Hematopoietic multipotent progenitor cell treated with erythropoietin and hydrocortisone succinate and interleukin-3 and kit ligand, for 17 days (in vitro differentiated cells): ENCODE data around the gene AURKB.

Experiments
- DNase-seq: peaks from one replicate; pipeline ENCODE4 v3.0.0-alpha.2; 2015; ENCODE audit warnings: low spot score

The AURKB gene

DNA sequence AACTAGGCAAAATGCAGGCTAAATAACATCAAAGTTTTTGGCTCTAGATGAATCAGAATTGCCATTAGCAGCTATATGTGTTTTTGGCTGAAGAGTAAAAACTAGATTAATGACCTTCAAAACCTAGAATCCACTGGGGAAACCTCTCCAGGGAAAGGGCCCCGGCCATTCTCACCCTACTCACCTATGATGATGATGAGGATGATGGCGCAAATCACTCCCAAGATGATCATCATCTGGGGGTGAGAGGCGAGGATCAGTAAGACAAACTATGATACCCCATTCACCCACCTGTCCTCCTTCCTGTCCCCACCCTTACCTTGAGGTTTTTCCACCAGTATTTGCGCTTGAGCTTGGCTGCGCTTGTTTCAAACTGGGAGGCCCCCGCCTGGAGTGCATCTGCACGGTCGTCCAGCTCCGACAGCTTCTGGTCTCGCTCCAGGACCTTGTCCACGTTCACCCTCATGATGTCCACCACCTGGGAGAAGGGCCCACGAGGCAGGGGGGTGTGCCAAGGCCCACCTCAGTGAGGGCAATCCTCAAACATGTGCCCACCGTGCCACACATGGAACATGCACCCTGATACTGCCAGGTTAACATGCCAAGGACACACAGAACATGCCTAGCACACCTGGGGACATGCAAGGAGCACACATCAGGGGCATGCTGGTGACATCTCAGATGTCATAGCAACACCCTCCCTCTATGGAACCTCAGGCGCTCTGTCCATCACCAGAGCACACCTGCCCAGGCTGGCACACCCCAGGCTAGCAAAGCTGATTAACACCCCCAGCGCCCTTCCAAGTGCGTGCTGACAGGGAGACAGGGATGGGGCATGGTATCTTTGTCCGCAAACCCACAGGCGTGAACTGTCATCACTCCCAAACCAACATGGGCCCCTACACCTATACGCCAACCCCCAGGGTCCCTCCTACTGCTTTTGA, 48.8 kb downstream of the AURKB start:
- DNase-seq, result peak; percentile 35

DNA sequence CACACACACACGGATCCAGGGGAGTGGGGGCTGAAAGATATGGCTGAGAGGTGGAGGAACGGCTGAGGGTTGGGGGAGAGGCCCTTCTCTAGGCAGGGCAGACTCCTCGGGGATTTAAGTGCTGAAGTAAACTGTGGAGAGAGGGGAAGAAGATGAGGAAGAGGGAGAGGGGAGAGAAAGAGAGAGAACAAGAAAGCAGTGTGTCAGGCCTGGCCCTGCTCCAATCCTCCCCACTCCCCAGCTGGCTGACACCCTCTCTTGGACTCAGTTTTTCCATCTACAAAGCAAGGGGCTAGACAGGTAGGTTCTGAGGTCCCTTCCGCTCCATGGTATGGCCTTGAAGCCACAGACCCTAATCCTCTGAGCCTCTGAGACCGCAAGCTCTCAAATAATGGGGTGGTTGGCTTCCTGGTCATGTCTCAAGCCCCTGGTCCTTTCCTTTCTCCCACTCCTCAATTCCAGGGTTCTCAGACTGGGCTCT, 49.6 kb downstream of the AURKB start:
- no peak for DNase-seq

DNA sequence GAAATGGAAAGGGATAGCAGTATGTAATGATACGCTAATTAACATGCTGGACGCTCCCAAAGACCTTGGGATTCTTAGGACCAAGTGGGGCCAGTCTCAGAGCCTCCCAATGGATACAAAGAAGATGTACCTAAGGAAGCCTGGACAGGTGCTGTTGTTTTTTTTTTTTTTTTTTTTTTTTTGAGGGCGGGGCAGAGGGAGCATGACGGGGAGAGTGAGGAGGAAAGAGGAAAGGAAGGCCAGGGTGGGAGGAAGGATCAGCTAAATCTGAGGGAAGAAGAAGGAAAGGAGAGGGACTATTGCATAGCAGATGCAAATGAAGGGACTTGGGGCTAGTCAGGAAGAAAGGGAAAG, 50.2 kb downstream of the AURKB start:
- no peak for DNase-seq

DNA sequence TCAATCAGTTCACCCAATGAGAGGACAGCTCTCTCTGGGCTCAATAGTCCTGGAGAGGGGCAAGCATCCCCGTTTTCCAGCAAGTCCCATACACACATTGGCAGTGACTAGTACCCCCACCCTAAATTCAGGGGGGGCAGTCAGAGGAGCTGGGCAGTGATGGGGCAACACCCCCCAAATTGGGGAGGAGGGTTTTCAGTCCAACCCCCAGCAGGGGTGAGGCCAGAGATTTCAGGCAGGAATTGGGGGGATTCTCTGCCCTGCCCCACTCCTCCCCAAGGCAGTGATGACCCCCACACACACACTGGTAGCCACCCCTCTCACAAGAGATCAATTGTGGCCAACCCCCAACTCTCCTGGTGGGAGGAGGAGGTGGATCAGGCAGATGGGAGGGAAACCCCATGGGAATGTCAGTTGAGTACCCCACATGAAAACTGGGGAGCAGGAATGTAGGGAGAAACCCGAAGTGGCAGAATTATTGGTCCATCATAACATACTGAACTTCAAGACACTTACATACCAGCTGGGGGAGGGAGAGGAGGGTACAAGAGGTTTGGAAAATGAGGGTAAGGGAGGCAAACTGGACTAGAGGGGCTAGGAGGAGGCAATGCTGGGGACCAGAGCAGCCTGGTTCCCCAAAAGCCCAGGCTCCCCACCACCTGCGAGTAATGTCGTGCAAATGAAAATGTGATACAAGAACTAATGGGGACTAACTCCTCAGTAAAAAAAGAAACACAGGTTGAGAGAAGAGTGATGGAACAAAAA, 50.7 kb downstream of the AURKB start:
- DNase-seq, result no peak

DNA sequence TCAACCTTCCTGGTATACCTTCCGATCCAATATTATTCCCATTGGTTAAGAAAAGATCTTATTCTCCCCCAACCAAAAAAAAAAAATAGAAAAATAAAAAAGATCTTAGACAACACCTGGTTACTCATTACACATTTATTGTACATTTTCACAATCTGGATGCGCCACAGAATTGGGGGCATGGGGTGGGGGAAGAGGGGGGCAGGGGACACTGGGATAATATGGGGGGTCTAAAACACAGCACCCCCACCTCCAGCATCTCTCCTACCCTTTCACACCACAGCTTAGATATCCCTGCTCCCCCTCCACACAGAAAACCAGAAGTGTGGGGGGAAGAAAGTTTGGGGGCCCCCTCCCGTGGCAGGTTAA, 51.4 kb downstream of the AURKB start:
- no peak for DNase-seq

DNA sequence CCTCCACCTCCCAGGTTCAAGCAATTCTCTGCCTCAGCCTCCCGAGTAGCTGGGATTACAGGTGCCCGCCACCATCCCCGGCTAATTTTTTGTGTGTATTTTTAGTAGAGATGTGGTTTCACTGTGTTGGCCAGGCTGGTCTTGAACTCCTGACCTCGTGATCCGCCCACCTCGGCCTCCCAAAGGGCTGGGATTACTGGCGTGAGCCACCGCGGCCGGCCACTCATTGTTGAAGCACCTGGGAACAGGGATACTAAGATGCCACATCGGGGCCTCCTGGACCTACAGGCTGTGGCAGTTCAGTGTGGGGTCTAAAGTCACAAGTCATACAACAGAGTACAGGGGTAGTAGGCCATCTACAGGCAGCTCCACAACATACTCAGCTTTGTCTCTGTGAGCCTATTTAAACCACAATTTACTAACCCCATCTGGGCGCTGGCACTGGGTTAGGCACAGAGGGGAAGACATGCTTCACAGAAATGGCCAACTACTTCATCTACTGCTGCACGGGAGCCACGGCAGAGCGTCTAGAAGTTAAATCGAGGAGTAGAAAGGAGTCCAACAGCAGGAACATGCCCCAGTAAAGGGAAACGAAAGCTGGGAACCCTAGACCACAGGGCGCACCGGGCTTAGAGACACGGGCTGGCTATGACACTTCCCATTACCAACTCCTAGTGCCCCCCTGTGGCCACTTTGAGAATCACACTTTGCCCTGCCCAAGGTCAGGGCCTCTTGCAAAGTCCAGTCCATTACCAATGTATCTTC, 51.9 kb downstream of the AURKB start:
- DNase-seq, result peak; percentile 94

DNA sequence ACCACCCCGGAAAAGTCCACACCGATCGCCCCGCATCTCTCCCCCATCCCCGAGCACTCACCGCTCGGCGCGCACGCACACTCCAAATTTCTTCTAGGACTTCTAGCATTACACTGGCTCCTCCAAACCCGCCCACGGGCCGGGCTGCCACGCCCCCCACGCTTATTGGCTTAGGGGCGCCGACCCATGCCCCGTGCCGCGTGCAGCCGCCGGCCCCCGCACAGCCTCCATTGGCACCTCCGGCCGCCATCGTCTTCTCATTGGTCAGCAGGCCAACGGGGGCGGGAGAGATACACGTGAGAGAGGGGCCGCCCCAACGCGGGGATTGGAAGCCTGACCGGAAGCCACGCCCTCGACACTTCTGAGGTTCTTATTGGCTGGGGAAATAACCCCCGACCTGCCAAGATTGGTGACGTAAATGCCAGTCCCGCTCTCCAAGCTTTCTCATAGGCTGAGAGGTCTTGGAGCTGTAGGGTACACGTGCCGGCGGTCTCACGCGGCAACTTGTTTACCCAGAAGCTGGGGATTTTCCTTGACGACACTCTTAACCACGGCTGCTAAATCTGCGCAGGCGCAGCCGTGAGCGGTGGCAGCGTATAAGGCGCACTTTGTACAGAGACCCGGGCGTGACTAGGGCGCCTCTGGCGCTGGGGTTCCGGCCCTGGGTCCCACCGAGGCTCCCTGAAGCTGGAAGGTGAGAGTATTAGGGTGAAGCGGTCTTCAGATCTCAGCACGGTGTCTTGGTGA, 54.0 kb downstream of the AURKB start:
- peak; percentile 100 for DNase-seq

DNA sequence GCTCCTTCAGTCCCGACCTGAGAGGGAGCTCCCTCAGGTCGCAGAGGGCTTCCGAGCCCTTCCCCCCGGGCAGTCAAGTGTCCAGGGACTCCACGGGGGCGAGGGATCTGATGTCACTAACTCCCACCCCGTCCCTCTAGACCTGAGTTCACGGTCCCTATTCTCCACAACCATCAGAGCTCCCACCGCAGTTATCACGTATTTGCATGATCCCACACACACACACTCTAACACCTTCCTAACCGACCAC, 54.5 kb downstream of the AURKB start:
- DNase-seq, result no peak

DNA sequence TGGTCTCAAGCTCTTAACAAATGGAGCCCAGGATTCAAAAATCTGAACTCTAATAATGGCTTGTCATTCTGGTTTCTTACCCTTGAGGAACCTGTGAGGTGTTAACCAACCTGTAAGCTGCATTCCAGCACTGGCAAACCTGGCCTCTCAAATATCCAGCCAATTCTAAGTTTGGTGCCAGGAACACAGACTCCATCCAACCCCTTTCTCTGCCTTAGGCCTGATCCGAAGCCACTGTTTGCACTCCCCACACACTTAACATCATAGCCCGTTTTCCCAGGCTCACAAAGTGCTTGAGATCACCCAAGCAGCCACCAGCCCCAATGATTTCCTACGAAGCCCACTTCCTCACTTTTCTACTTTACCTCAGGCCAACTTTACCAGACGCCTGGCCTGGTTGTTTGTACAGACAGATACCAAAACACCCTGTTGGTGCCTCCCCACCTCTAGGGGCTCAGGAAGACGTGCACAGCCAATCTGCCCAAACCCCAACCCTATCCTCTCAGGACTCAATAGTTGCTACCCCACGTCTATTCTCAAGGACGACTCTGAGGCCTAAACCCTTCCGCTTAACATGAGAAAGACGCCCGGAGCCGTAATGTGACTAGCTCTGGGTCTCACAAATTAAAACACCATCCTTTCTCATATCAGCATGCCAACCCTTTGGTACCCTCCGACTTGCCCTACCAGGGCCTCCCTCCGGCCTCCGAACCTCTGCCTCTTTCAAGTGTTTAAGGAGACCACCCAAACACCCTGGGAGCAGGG, 55.0 kb downstream of the AURKB start:
- DNase-seq, result peak; percentile 58
